ENCODE measurements around the gene MRTFA.
"Not testable (repeated sequence)": the region's sequence is repeated elsewhere in the genome, so short reads cannot be mapped to it uniquely, and the experiment has no call there.

The MRTFA gene

DNA sequence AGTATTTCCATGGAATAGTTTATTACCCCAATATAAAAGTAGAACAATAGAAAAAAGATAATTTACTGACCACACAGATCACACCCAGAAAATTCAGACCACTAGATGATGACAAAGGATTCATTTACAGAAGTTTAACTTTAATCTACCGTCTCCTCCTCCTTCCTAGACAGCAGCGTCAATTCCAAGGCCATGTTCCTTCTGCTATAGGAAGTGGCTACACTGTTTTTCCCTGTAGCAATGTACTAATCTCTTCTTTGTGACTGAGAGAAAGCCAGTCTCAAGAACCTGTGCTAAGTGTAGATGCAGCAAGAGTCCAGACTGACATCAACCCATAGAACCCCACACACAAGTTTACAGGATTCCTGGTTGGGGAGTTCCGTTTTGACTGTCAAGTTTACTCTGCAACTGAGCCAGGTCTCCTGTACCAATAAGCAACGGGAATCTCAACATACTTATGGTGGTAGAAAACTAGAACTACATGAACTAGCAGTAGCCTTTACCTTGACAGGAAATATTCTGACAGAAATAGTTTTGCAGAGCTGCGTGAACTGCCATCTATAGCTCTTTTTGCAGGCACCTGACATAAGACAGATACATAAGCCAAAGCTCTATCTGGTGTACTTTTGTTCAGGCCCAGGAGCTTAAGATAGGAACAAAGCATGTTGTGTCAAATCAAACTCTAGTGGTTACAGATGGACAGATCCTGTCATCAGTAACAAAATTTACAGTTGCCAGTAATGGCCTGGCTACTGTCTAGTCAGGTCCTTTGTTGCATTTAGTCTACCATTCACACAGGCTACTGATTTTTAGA, 42.9 kb downstream of the MRTFA start:
- Histone ChIP-seq H3K9me3 (ENCODE audit: control insufficient read depth, insufficient read depth, low read length) (no peaks in the 10 kb centered on the region), H3K27ac (ENCODE audit: low read depth, low read length) (no peak overlapping the region), H3K27me3 (ENCODE audit: control insufficient read depth, insufficient read depth, low read length) (no peaks in the 10 kb centered on the region), H3K4me3 (ENCODE audit: low read depth, low read length) (no peak overlapping the region), H3K9ac (ENCODE audit: low read depth, low read length) (no peak overlapping the region), H3K4me1 (ENCODE audit: control insufficient read depth, insufficient read depth, low read length) (peaks cover 16% of the 10 kb centered on the region), H3K36me3 (ENCODE audit: control insufficient read depth, insufficient read depth, low read length) (no peaks in the 10 kb centered on the region)

DNA sequence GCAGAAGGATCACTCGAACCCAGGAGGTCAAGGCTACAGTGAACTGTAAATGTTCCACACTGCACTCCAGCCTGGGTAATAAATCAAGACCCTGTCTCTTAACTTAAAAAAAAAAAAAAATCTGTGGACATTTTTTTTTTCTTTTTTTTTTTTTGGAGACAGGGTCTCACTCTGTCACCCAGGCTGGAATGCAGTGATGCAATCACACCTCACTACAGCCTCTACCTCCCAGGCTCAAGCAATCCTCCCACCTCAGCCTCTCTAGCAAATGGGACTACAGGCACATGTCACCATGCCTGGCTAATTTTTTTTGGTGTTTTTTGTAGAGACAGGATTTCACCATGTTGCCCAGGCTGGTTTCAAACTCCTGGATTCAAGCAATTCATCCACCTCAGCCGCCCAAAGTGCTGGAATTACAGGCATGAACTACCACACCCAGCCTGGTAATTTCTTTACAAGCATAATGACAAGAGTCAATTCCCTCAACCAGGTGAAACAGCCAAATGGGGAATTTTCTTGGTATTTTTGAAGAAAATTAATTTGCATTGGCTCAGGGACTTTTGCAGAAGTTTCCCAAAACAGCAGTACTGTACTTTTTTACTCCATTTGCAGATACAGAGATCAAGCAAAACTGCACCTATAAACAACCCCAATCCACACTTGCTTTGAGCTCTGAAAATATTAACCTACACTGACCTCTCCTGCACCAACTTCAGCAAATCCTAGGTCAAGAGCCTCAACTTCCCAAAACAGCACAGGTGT, 44.0 kb downstream of the MRTFA start:
- Histone ChIP-seq H3K4me3 (ENCODE audit: low read depth, low read length) (no peak overlapping the region), H3K9ac (ENCODE audit: low read depth, low read length) (no peak overlapping the region), H3K4me1 (ENCODE audit: control insufficient read depth, insufficient read depth, low read length) (peaks cover 5% of the 10 kb centered on the region), H3K9me3 (ENCODE audit: control insufficient read depth, insufficient read depth, low read length) (no peaks in the 10 kb centered on the region), H3K27me3 (ENCODE audit: control insufficient read depth, insufficient read depth, low read length) (no peaks in the 10 kb centered on the region), H3K27ac (ENCODE audit: low read depth, low read length) (no peak overlapping the region), H3K36me3 (ENCODE audit: control insufficient read depth, insufficient read depth, low read length) (no peaks in the 10 kb centered on the region)

DNA sequence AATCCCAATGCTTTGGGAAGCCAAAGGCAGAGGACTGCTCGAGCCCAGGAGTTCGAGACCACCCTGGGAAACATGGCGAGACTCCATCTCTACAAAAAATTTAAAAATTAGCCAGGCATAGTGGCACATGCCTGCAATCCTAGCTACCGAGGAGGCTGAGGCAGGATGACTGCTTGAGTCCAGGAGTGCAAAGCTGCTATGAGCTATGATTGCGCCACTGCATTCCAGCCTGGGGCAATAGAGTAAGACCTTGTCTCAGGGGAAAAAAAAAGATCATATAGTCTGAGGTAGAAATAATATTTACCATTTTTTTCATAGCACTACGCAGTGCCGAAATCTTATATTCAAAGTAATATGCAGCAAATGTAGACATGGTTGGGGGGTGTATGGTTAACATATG, 47.8 kb downstream of the MRTFA start:
- Histone ChIP-seq H3K27ac (ENCODE audit: low read depth, low read length) (no peak overlapping the region), H3K36me3 (ENCODE audit: control insufficient read depth, insufficient read depth, low read length) (peaks cover 16% of the 10 kb centered on the region), H3K9me3 (ENCODE audit: control insufficient read depth, insufficient read depth, low read length) (no peaks in the 10 kb centered on the region), H3K4me3 (ENCODE audit: low read depth, low read length) (no peak overlapping the region), H3K9ac (ENCODE audit: low read depth, low read length) (no peak overlapping the region), H3K4me1 (ENCODE audit: control insufficient read depth, insufficient read depth, low read length) (no peaks in the 10 kb centered on the region), H3K27me3 (ENCODE audit: control insufficient read depth, insufficient read depth, low read length) (no peaks in the 10 kb centered on the region)

DNA sequence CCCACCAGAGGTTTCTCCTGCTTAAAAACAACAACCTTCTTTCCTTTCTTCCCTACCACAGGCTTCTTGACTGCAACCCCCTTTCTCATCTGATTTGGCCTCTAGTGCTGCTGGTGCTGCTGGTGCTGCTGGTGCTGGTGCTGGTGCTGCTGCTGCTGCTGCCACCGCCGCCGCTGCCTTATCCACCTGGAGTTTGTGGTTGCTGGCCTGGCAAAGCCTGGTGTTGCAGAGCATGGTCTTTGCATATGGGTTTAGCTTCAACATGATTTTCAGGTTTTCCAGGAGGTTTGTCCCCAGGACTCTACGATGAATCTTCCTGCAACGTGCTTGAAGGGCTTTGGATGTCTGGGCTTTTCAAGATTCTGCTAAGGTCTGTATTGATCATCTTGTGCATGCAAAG, 49.7 kb downstream of the MRTFA start:
- H3K36me3 ChIP-seq (ENCODE audit: control insufficient read depth, insufficient read depth, low read length): peaks cover 17% of the 10 kb centered on the region
- H3K9me3 ChIP-seq (ENCODE audit: control insufficient read depth, insufficient read depth, low read length): no peaks in the 10 kb centered on the region
- H3K27ac ChIP-seq (ENCODE audit: low read depth, low read length): no peak overlapping the region
- no peak overlapping the region for H3K9ac ChIP-seq (ENCODE audit: low read depth, low read length)
- H3K27me3 ChIP-seq (ENCODE audit: control insufficient read depth, insufficient read depth, low read length): no peaks in the 10 kb centered on the region
- no peak overlapping the region for H3K4me3 ChIP-seq (ENCODE audit: low read depth, low read length)
- no peaks in the 10 kb centered on the region for H3K4me1 ChIP-seq (ENCODE audit: control insufficient read depth, insufficient read depth, low read length)

DNA sequence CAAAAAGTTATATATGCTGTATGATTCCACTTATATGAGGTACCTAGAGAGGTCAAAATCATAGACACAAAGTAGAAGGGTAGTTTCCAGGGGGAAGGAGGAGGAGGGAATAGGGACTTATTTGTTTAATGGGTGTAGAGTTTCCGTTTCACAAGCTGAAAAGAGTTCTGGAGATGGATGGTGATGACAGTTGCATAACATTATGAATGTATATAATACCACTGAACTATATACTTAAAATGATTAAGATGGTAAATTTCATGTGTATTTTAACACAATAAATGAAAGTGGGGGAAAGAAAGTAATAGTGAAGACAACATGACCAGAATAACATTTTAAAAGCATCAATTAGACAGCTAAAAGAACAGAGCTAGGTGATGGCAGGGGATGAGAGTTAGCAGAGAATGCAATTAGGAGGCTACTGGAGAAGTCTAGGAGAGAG, 51.2 kb downstream of the MRTFA start:
- Histone ChIP-seq H3K9me3 (ENCODE audit: control insufficient read depth, insufficient read depth, low read length) (no peaks in the 10 kb centered on the region), H3K9ac (ENCODE audit: low read depth, low read length) (no peak overlapping the region), H3K27me3 (ENCODE audit: control insufficient read depth, insufficient read depth, low read length) (no peaks in the 10 kb centered on the region), H3K36me3 (ENCODE audit: control insufficient read depth, insufficient read depth, low read length) (peaks cover 17% of the 10 kb centered on the region), H3K4me3 (ENCODE audit: low read depth, low read length) (no peak overlapping the region), H3K4me1 (ENCODE audit: control insufficient read depth, insufficient read depth, low read length) (no peaks in the 10 kb centered on the region), H3K27ac (ENCODE audit: low read depth, low read length) (no peak overlapping the region)

DNA sequence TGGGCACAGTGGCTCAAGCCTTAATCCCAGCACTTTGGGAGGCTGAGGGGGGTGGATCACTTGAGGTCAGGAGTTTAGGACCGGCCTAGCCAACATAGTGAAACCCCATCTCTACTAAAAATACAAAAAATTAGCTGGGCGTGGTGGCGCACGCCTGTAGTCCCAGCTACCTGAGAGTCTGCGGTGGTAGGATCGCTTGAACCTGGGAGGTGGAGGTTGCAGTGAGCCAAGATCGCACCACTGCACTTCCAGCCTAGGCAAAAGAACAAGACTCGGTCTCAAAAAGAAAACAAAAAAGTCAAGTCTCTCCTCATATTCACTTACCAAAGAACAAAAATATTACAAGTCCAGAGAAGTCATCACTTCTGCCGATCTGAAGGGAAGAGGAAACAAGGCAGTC, 51.8 kb downstream of the MRTFA start:
- H3K27me3 ChIP-seq (ENCODE audit: control insufficient read depth, insufficient read depth, low read length); H3K27ac ChIP-seq (ENCODE audit: low read depth, low read length); H3K9ac ChIP-seq (ENCODE audit: low read depth, low read length); H3K4me1 ChIP-seq (ENCODE audit: control insufficient read depth, insufficient read depth, low read length); H3K9me3 ChIP-seq (ENCODE audit: control insufficient read depth, insufficient read depth, low read length); H3K4me3 ChIP-seq (ENCODE audit: low read depth, low read length): not testable (repeated sequence)
- H3K36me3 ChIP-seq (ENCODE audit: control insufficient read depth, insufficient read depth, low read length): peaks cover 17% of the 10 kb centered on the region

DNA sequence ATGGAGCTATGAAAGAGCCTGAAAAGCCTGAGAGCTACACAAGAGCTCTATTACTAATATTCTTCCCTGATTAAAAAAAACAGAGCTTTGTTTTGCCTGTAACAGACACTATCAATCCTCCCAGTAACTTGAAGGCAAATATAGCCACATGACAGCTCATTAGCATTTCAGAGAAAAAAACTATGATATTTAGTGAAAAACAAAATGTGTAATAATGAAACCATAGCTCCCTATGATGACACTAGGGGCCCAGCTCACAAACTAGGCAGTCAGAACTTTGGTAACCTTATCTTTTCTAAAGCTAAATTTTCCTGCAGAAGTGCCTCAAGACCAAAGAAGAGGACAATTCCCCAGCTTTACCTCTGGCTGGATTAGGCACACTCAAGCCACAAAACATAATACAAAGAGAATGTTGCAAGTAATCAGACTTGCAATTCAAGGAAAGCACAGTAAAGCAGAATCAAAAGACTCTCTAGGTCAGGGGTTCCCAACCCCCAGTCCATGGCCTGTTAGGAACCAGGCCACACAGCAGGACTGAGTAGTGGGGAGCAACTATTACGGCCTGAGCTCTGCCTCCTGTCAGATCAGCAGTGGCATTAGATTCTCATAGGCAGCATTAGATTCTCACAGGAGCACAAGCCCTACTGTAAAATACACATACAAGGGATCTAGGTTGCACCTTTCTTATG, 53.3 kb downstream of the MRTFA start:
- no peaks in the 10 kb centered on the region for H3K9me3 ChIP-seq (ENCODE audit: control insufficient read depth, insufficient read depth, low read length)
- H3K4me1 ChIP-seq (ENCODE audit: control insufficient read depth, insufficient read depth, low read length): peaks cover 6% of the 10 kb centered on the region; the same call in 1 of the 2 replicates
- H3K27me3 ChIP-seq (ENCODE audit: control insufficient read depth, insufficient read depth, low read length): no peaks in the 10 kb centered on the region
- no peak overlapping the region for H3K9ac ChIP-seq (ENCODE audit: low read depth, low read length)
- H3K4me3 ChIP-seq (ENCODE audit: low read depth, low read length): no peak overlapping the region
- H3K36me3 ChIP-seq (ENCODE audit: control insufficient read depth, insufficient read depth, low read length): peaks cover 17% of the 10 kb centered on the region
- no peak overlapping the region for H3K27ac ChIP-seq (ENCODE audit: low read depth, low read length)

DNA sequence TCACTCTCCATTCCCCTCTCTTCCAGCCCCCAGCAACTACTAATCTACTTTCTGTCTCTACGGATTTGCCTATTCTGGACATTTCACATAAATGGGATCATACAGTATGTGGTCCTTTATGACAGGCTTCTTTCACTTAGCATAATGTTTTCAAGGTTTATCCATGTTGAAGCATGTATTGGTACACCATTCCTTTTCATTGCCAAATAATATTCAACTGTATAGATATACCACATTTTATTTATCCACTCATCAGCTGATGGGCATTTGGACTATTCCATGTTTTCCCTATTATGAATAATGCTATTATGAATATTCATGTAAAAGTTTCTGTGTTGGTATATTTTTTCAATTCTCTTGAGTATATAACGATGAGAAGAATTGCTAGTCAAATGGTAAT, 54.5 kb downstream of the MRTFA start:
- Histone ChIP-seq H3K27me3 (ENCODE audit: control insufficient read depth, insufficient read depth, low read length) (no peaks in the 10 kb centered on the region), H3K27ac (ENCODE audit: low read depth, low read length) (no peak overlapping the region), H3K4me1 (ENCODE audit: control insufficient read depth, insufficient read depth, low read length) (peaks cover 6% of the 10 kb centered on the region; the same call in 1 of the 2 replicates), H3K9ac (ENCODE audit: low read depth, low read length) (no peak overlapping the region), H3K9me3 (ENCODE audit: control insufficient read depth, insufficient read depth, low read length) (no peaks in the 10 kb centered on the region), H3K36me3 (ENCODE audit: control insufficient read depth, insufficient read depth, low read length) (peaks cover 17% of the 10 kb centered on the region), H3K4me3 (ENCODE audit: low read depth, low read length) (no peak overlapping the region)

DNA sequence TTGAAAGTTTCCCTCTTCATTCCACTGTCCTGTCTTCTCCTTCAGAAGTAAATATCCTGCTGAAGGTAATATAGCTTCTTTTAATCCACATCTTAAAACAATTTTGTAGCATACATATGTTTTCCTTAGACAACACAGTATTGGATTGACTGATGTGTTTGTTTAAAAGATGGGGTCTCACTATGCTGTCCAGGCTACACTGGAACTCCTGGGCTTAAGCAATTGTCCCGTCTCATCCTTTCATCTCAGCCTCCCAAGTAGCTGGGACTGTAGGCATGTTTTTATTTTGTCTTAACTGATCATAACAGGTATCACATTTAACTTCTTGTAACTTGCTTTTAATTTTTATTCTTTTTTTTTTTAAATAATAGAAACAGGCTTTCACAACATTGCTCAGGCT, 55.9 kb downstream of the MRTFA start:
- Histone ChIP-seq H3K9me3 (ENCODE audit: control insufficient read depth, insufficient read depth, low read length) (no peaks in the 10 kb centered on the region), H3K4me1 (ENCODE audit: control insufficient read depth, insufficient read depth, low read length) (peaks cover 6% of the 10 kb centered on the region; the same call in 1 of the 2 replicates), H3K27ac (ENCODE audit: low read depth, low read length) (no peak overlapping the region), H3K9ac (ENCODE audit: low read depth, low read length) (no peak overlapping the region), H3K4me3 (ENCODE audit: low read depth, low read length) (no peak overlapping the region), H3K27me3 (ENCODE audit: control insufficient read depth, insufficient read depth, low read length) (no peaks in the 10 kb centered on the region), H3K36me3 (ENCODE audit: control insufficient read depth, insufficient read depth, low read length) (peaks cover 13% of the 10 kb centered on the region; the same call in 1 of the 2 replicates)

DNA sequence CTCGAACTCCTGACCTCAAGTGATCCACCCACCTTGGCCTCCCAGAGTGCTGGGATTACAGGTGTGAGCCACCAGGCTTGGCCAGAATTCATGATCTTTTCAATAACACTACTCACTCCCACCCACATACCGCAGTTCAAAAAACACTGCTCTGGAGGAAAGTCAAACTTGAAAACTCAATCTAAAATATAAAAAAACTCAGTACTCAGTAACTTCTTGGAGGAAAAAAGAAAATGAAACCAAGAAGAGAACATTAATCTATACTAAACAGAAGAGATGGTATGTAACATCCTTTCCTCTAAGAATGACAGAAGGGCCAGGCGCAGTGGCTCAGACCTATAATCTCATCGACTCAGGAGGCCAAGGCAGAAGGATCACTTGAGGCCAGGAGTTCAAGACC, 58.3 kb downstream of the MRTFA start:
- Histone ChIP-seq H3K4me3 (ENCODE audit: low read depth, low read length) (no peak overlapping the region), H3K27ac (ENCODE audit: low read depth, low read length) (no peak overlapping the region), H3K36me3 (ENCODE audit: control insufficient read depth, insufficient read depth, low read length) (no peaks in the 10 kb centered on the region), H3K4me1 (ENCODE audit: control insufficient read depth, insufficient read depth, low read length) (peaks cover 6% of the 10 kb centered on the region; the same call in 1 of the 2 replicates), H3K27me3 (ENCODE audit: control insufficient read depth, insufficient read depth, low read length) (no peaks in the 10 kb centered on the region), H3K9me3 (ENCODE audit: control insufficient read depth, insufficient read depth, low read length) (no peaks in the 10 kb centered on the region), H3K9ac (ENCODE audit: low read depth, low read length) (no peak overlapping the region)

DNA sequence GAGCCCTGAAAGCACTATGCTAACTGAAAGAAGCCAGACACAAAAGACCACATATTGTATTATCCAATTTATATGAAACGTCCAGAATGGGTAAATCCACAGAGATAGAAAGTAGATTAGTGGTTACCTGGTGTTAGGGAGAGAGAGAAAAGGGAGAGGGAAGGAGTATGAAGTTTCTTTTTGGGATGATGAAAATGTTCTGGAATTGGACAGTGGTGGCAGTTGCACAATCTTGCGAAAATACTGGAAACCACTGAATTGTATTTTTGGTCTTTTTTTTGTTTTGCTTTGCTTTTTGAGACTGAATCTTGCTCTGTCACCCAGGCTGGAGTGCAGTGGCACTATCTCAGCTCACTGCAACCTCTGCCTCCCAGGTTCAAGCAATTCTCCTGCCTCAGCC, 63.5 kb downstream of the MRTFA start:
- Histone ChIP-seq H3K27me3 (ENCODE audit: control insufficient read depth, insufficient read depth, low read length) (no peaks in the 10 kb centered on the region), H3K36me3 (ENCODE audit: control insufficient read depth, insufficient read depth, low read length) (no peaks in the 10 kb centered on the region), H3K4me1 (ENCODE audit: control insufficient read depth, insufficient read depth, low read length) (peaks cover 2% of the 10 kb centered on the region; the same call in 1 of the 2 replicates), H3K9me3 (ENCODE audit: control insufficient read depth, insufficient read depth, low read length) (peaks cover 22% of the 10 kb centered on the region), H3K4me3 (ENCODE audit: low read depth, low read length) (no peak overlapping the region), H3K9ac (ENCODE audit: low read depth, low read length) (no peak overlapping the region), H3K27ac (ENCODE audit: low read depth, low read length) (no peak overlapping the region)

Data from HUES48 (cell line).